HG03558 (cell line): Measurements from ENCODE around the gene TMEM164.

Experiments used
- ATAC-seq: cut with Tn5 transposase; IDR thresholded peaks from one replicate; pipeline ENCODE4 v1.9.1; 2021; ENCODE audit warnings: moderate number of reproducible peaks; ENCODE audit not compliant: unreplicated experiment; ENCODE audit errors: extremely low read depth

Gene TMEM164

DNA sequence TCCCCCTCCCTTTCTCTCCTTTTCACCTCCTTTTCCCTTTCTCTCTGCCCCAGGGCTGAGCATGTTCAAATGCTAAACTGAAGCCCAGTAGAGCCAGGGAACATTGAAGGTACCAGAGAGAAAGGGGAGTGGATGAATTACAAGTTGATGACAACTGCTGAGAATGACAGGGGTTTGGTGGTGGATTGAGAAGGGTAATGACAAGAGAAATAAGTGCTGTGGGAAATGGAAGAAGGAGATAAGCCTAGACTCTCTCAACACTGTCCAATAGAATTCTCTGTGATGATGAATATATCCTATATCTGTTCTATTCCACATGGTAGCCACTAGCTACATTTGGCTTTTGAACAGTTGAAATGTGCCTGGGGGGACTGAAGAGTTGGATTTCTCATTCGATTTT, 154.5 kb downstream of the TMEM164 start:
- no peak for ATAC-seq

DNA sequence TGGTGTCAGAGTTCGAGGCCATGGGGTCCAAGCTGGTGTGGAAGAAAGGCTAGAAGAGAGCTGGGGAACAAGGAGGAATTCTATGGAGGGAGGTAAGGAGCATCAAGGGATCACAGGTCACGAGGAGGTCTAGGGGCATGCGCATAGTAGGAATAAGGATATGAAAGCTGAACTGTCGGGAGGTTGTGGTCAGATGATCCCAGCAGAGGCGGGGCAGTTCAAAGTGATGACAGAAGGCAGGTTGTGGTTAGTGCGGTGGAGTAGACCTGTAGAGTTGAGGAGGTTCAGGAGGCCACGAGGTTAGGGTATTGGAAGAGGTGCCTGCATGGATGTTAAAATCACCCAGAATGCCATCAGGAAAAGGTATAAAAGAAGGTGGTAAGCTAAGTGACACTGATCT, 156.3 kb downstream of the TMEM164 start:
- no peak for ATAC-seq

DNA sequence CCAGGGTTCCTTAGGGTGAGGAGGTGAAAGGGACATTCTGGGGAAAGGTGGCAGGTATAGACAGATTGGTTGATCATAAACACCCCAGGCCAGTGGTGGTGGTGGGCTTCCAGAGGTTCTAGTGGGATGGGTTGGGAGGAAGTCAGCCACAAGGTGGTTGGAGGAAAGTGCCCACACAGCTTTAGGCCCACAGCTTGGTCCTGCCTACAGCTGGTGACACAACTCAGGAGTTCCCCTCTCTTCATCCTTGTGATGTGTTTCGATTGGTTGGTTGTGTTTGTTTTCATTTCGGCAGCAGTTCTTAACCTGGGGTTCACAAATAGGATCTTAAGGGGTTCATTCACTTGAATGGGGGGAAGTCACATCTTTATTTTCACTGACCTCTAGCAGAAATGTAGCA, 157.0 kb downstream of the TMEM164 start:
- no peak for ATAC-seq

DNA sequence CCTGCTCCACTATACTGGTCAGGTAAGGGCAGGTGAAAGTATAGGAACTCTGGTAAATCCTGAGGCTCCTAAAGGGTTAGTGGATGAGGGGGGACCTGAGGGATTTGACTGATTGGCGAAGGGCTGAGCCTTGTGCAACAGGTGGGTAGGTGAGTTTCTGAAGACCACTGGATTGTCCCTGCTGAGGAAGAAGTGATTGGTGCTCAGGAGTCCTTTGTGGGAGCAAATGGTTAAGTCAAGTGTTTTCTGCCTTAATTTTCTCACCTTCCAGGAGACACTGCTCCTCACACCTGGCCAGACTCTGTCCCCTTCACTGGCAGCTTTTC, 158.4 kb downstream of the TMEM164 start:
- ATAC-seq: no peak

DNA sequence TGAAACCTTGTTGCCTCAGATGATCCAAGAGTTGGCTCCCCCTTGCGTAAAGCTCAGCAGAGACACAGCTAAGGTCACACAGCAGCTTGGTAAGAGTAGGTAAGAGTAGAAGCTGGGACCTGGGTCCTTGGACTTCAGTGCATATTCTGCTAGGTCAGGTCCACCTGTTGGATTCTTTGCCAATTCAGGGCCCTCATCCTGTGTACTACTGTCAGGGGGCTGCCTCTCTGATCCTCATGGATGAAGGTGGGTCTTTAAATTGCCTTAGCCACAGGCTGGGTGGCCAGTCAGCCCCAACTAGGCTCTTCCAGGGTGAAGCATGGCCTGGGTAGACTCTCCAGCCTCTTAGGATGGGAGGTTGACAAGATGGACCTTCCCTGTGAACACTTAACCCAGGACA, 159.2 kb downstream of the TMEM164 start:
- ATAC-seq: no peak

DNA sequence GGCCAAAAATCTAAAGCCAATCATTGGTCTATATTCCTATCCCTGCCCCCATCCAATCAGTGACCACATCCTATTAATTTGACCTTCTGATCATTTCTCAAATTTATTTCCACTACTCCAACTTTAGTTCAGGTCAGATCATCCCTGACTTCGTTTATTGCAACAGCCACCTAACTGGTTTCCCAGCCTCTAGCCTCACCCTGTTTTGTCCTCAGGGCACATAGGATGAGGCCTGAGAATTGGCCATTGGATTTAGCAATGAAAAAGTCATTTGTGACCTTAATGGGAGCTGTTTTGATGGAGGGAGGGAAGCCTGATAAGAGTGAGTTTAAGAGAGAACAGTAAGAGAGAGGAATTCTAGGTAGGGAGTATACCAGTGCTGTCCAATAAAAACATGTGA, 160.0 kb downstream of the TMEM164 start:
- ATAC-seq: no peak

DNA sequence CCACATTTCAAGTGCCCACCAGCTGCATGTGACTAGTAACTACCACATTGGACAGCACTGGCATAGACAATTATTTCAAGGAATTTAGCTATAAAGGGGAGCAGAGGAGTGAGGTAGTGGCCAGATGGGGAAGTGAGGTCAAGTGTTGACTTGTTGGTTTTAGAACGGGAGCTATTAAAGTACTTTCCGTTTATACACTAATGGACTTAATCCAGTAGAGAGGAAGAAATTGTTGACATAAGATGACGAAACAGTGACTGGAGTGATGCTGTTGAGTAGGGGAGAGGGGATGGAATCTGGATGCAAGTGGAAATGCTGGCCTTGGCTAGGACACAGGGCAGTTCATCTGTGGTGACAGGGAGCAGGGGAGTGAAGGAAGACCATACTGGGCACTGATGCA, 160.6 kb downstream of the TMEM164 start:
- ATAC-seq: no peak

DNA sequence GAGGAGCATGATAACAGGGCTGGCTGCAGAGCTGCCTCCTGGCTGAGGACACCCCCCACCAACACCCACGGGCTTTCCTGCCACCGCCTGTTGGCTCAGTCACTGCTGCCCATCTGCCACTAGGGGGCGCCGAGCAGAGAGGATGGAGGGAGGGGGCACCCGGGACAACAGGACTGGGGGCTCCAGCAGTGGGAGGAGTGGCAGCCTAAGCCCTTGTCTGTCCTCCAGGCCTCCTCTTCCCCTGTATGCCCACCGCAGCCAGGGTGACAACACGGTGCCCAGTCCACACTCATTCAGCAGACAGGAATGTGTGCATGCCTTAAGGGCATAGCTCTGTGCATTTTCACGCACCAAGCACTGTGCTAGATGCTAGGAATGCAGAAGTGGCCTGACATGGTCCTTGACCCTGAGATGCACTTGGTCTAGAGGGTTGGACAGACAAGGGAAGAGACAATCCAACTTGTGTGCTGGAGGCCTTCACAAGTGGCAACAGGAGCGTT, 165.1 kb downstream of the TMEM164 start:
- no peak for ATAC-seq

DNA sequence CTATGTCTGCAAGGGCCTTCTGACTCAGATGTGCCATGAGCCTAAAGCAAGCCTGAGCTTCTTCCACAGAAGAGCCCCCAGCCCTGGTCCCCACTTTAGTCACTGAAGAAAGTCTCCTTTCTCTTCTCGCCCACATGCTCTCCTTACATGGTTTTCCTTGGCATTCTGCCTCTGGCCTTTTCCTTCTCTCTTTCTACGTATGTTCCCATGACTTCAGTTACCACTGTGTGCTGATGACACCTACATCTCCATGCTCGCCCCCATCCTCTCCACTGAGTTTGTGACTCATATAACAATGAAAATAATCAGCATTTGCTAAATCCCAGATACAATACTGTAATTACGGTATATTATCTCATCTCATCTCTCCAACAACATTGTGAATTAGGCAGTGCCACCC, 165.7 kb downstream of the TMEM164 start:
- ATAC-seq: no peak

DNA sequence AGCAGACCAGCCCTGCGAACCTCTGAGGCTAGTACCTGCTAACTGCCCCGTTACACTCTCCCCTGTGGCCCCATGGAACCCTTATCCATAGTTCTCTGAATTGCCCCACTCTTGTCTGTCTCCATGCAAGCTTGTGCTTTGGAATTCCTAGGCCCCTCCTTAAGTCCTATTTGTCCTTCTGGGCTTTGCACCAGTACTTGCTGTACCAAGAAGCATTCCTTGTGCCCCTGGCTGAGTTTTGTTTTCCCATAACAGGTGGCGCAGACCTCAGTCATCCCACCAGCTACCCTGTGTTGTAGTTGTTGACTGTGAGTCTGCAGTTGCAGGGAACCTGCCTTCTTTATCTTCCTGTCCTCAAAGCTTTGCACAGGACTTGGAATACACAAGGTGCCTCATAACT, 167.1 kb downstream of the TMEM164 start:
- ATAC-seq: no peak

DNA sequence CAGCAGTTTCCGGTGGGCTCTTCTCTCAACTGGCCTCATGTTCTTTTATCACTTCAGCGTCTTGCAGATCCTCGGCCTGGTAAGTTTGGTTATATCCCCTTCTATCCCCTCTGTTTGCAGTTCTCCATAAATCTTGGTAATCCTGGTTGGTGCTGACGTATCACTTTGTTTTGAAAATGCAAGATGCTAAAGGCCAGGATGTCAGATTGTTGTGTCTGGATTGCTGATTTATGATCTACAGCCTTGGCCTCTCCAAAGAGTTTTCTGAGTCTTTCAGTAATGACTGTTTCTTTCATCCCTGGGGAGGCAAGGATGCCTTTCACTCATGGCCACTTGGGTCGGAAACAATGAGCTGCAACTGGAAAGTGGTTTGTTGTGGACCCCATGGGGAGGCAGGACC, 168.5 kb downstream of the TMEM164 start:
- ATAC-seq: no peak

DNA sequence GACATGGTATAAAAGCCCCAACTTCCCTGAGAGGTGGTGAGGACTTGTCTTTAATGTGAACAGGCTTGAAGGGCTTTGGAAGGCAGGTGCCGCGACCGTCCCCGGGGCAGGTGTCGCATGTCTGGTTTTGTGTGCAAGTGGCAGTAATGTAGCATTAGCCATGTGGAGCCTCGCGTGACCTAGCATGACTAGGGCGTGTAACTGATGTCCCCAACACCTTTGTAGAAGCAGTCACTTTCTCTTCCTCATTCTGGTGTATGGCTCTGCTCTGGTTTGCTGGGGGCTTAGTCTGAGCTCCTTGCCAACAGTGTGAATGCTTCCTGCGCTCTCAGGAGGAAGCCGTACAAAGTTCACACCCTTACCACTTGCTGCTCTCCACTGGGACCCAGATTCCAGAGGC, 169.3 kb downstream of the TMEM164 start:
- peak; percentile 96 for ATAC-seq

DNA sequence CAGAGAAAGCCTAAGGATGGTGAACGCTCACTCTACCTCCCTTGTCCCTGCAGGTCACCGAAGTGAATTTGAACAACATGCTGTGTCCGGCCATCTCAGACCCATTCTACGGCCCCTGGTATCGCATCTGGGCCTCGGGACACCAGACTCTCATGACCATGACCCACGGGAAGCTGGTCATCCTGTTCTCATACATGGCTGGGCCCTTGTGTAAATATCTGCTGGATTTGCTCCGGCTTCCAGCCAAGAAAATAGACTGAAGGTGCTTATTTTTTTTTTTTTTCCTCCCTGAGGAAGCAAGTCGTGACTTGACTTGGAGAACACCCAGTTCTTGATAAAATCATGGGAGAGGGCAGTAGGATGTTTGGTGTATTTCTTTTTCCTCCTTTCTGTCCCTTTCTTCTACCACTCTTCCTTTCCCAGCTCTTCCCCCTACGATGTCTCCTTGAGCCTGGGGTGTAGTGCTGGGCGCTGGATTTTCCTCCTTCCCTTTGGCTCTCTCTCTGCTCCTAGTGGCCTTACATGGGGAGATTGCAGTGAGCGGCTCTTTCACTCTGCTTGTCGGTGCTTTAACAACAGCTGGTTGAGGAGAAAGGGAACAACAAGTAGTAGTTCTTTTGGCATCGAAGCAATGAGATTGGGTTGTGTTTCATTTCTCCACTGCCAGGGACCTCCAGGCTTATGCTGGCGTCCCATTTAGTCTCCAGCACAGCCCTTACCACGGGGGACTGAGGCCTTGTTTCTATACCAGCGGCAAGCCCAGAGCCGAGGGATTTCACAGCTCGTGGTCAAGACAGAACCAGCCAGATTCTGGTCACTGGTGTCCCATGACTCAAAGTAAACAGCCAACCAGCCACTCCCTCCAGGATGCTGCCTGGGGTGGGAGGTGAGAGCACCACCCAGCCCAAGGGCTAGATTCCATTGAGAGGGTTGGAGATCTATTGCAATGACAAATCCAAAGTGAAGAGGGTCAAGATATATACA, 170.6 kb downstream of the TMEM164 start:
- ATAC-seq: no peak

DNA sequence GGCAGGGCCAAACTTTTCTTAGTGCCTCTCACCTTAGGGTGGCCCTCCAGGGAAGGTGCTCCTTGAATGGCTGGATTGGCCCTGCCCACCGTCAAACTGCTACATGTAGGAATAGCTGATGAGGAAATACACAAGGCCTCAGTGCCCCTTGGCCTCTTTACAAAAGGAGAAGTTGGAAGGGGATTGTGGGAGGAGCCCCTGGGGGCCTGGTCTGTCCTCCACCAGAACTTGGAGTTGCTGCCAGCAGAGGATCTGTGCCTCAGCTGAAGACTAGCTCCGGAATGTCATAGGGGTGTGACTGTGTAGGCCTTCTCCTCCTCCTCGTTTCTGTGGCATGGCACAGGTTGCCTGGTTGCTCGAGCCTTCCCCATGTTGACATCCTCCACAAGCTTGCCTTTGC, 172.2 kb downstream of the TMEM164 start:
- ATAC-seq: no peak

DNA sequence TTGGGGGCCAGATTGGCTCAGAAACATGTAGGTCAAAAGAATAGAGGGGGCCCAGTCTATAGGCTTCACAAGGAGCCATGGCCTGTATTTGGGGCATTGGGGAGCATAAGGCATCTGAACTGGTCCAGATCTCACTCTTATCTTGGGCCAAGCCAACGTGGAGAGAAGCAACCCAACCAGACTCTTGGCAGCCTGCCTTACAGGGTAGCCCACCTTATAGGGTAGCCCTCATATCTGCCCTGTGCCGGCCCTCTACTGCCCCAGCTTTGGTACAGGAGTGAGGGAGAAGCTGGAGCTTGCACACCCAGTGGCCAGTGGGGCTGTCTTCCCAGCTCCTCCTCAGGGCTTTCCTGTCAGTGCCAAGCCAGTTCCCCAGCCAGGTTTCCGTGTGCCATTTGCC, 172.8 kb downstream of the TMEM164 start:
- ATAC-seq: no peak

DNA sequence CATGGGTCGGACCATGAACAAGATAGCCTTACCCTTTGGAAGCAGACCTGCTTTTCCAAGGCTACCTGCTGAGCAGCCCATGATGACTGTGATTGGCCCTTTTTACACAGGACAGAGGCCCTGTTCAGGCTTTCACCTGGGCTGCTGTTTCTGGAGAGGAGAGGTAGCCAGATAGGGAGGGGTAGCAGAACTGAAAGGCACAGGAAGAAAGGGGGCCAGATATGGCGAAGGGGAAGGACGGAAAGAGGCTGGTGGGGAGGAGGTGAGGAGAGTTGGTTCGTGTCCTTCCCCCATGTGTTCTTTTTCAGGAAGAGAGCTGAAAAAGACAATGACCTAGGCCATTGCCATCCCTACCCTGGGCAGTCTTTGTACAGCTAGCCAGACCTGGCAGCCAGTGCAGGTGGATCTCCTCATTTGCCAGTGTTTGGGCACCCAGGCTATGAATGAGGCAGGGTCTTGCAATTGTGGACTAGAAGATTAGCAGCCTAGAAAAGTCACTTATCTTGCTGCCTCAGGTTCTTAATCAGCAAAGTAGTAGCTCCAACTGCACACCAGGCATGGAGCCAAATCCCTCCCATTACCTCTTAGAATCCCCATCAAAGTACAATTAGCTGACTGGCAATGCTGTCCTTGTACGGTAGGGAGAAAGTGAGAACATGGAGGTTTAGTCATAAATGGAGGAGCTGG, 175.4 kb downstream of the TMEM164 start:
- ATAC-seq: no peak

DNA sequence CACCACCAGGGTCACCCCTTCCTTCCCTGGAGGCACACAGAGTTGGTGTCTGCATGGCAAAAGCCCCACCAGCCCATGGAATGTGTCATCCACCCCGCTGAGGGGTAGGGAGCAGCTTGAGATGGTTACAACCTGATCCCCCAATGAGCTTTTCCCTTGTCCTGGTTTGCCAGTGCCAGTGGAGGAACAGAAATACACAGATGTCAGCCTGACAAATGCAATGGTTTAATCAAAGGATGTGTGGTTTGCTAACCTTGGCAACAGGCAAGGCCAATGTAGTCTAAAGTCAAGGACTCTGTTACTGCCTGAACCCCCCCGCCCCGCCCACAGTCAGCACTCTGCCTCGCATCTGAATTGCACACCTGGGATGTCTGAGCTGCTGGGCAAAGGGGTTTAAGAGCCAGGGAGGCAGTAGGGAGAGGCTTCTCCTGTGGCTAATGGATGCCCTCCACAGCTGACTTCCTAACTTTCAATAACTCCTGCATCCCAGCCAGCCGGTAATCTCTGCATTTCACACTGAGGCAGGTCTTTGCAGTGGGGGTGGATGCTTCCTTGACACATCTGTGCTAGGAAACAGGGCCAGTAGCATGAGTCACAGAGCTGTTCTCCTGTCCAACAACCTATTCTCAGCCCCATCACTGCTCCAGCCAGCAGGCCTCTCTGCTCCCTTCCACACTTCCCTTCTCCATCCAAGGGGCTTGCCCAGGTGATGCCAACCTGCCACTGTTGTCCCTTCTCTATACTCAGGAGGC, 177.4 kb downstream of the TMEM164 start:
- peak; percentile 10 for ATAC-seq

DNA sequence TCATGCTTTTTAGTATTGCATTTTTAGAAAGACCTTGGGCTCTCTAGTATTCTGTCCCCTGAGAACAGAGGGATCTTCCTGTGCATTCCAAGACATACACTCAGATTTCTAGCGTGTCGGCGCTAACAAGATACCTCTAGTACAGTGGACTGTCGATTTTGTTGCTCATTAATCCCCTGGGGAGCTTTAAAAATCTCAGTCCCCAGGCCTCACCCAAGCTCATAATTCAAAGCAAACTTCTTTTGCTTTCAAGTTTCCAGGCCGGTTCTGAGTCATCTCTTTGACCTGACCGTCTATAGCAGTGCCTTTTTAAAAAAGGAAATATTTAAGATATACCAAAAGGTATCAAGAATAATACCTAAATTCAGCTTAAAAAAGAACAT, 178.0 kb downstream of the TMEM164 start:
- peak; percentile 66 for ATAC-seq

DNA sequence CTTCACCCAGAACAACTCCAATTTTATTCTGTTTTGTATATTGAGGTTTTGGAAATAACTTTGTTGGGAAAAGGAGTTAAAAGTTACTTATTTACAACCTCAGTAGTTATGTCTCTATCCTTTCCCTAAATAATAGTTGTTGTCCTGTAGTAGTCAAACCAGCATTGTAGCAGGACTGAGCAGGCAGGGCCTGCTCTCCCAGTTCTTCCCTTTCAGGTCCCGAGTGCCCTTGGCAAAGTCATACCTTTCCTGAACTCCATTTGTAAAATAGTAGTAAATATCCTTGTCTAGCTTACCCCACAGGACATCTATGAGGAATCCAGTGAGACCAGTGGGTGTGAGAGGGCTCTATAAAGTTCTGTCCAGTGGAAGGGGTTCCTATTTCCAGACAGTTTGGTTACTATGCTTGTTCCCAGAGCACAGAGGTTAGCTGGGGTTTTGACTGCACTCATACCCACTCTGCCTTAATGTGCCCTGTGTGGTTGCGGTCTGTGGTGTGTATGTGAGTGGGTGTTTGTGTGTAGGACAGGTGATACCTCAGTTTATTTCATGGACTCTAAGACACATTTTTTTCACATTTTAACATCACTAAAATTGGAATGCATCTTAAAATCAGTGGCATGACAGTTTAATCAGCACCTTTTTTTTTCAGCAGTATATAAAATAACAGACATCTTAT, 178.7 kb downstream of the TMEM164 start:
- no peak for ATAC-seq

DNA sequence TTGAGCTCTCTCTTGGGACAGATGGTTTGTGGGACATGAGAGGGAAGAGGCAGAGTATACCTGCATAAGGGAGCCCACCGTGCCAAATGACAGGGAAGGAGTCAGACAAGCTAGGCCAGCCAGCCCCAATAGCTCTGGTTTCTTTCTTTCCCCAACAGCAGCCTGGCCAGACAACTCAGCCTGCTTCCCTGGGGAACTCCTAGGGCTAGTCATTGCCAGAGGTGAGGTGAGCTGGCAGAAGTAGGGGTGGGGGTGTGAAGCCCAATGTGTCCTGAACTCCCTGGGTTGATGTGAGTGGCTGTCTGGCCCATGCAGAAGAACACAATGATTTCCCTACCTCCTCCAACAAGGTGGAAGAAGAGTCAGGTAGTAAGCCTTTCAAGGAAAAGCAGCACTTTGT, 179.4 kb downstream of the TMEM164 start:
- no peak for ATAC-seq
